Subcutaneous abdominal adipose tissue (tissue), 5 donors: ENCODE results near the gene SLC7A7.
A peak's percentile ranks its signal among the peaks of the same experiment; 100 is the strongest.
"Not testable (repeated sequence)": the region's sequence is repeated elsewhere in the genome, so short reads cannot be mapped to it uniquely, and the experiment has no call there.

Experiments used
- H3K27ac ChIP-seq: one replicate; pipeline ENCODE4 v1.7.0; 2013; ENCODE audit warnings: low read depth, mild to moderate bottlenecking, inconsistent platforms, low read length, moderate library complexity
- H3K27me3 ChIP-seq, 5 donors: one replicate each; pipeline ENCODE4 v1.7.0; 2013; ENCODE audit warnings: low read length in 5 of 5, inconsistent platforms in 1 of 5; ENCODE audit not compliant: control insufficient read depth in 5 of 5, insufficient read depth in 4 of 5
- H3K36me3 ChIP-seq, 5 donors: one replicate each; pipeline ENCODE4 v1.7.0; 2013; ENCODE audit warnings: low read length in 5 of 5; ENCODE audit not compliant: control insufficient read depth in 5 of 5, insufficient read depth in 5 of 5
- H3K4me1 ChIP-seq, 5 donors: one replicate each; pipeline ENCODE4 v1.7.0; 2013; ENCODE audit warnings: low read length in 5 of 5, mild to moderate bottlenecking in 3 of 5, moderate library complexity in 1 of 5; ENCODE audit not compliant: control insufficient read depth in 5 of 5, insufficient read depth in 5 of 5
- H3K4me3 ChIP-seq, 5 donors: one replicate each; pipeline ENCODE4 v1.7.0; 2013; ENCODE audit warnings: low read length in 5 of 5, low read depth in 1 of 5
- H3K9ac ChIP-seq, 5 donors: one replicate each; pipeline ENCODE4 v1.7.0; 2013; ENCODE audit warnings: low read length in 5 of 5, mild to moderate bottlenecking in 4 of 5, moderate library complexity in 3 of 5
- H3K9me3 ChIP-seq, 5 donors: one replicate each; pipeline ENCODE4 v1.7.0; 2013; ENCODE audit warnings: low read length in 5 of 5; ENCODE audit not compliant: control insufficient read depth in 5 of 5
- donor health status: healthy.
- donor health status: healthy.
- donor health status: healthy.
- donor health status: healthy.
- donor health status: healthy.

SLC7A7 gene

GRCh38 chr14:22807432-22808087 is 7.7 kb downstream of the SLC7A7 start:
- H3K27me3 ChIP-seq = no peaks in the 10 kb centered on the region
- no peak overlapping the region for H3K9ac ChIP-seq
- H3K4me3 ChIP-seq = no peak overlapping the region
- H3K36me3 ChIP-seq = no peaks in the 10 kb centered on the region
- peaks cover 0 to 7% (median 2%) of the 10 kb centered on the region in 5 donors for H3K4me1 ChIP-seq
- H3K9me3 ChIP-seq = no peaks in the 10 kb centered on the region
- no peak overlapping the region for H3K27ac ChIP-seq

DNA sequence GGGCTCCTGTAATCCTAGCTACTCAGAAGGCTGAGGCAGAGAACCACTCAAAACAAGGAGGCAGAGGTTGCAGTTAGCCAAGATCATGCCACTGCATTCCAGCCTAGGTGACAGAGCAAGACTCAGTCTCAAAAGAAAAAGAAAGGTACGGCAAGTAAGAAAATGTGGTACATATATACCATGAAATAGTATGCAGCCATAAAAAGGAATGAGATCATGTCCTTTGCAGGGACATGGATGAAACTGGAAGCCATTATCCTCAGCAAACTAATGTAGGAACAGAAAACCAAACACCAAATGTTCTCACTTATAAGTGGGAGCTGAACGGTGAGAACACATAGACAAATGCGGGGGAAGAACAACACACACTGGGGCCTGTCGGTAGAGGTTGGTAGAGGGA is 10.0 kb downstream of the SLC7A7 start:
- not testable (repeated sequence) for H3K36me3 ChIP-seq, H3K27me3 ChIP-seq, H3K9me3 ChIP-seq, H3K4me1 ChIP-seq, H3K9ac ChIP-seq, H3K27ac ChIP-seq, H3K4me3 ChIP-seq

DNA sequence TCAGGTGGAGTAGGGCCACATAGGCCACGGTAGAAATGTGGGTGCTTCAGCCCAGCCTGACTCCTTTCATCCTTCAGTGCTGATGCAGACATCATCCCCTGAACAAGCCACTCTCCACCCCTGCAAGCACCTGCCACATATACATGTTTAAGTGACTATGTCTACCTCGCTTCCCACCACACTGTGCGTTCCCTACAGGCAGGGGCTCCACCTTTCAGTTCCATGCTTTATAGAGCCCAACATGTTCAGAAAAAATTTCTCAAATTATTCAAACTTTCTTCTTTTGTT is 11.6 kb downstream of the SLC7A7 start:
- H3K4me1 ChIP-seq = peaks cover 0 to 9% (median 3%) of the 10 kb centered on the region in 5 donors
- H3K27me3 ChIP-seq = no peaks in the 10 kb centered on the region
- no peak overlapping the region for H3K9ac ChIP-seq
- H3K27ac ChIP-seq = no peak overlapping the region
- no peaks in the 10 kb centered on the region for H3K36me3 ChIP-seq
- no peaks in the 10 kb centered on the region for H3K9me3 ChIP-seq
- no peak overlapping the region for H3K4me3 ChIP-seq

- Histone ChIP-seq H3K27me3 (no peaks in the 10 kb centered on the region), H3K9me3 (no peaks in the 10 kb centered on the region), H3K4me3 (no peak overlapping the region), H3K27ac (no peak overlapping the region), H3K36me3 (no peaks in the 10 kb centered on the region), H3K9ac (no peak overlapping the region), H3K4me1 (peaks cover 0 to 9% (median 3%) of the 10 kb centered on the region in 5 donors)
These were observed 12.2 kb downstream of the SLC7A7 start for GRCh38 chr14:22802860-22803686.

DNA sequence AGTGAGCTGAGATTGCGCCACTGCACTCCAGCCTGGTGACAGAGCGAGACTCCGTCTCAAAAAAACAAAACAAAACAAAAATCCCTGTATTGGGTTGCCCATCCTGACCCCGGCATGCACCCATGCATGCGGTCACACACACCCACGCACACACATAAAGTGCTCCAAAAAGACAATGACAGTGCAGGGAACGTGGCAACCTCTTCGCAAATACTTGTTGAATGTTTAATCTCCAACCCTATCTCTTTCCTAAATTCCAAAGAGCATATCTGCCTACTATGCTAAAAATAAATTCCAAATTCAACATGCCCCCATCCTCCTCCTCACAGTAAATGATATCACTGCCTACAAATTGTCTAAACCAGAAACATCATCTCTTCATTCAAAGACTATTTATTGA is 13.5 kb downstream of the SLC7A7 start:
- H3K9ac ChIP-seq = no peak overlapping the region
- H3K9me3 ChIP-seq = no peaks in the 10 kb centered on the region
- peaks cover 0 to 9% (median 3%) of the 10 kb centered on the region in 5 donors for H3K4me1 ChIP-seq
- no peaks in the 10 kb centered on the region for H3K36me3 ChIP-seq
- H3K4me3 ChIP-seq = no peak overlapping the region
- no peak overlapping the region for H3K27ac ChIP-seq
- no peaks in the 10 kb centered on the region for H3K27me3 ChIP-seq

GRCh38 chr14:22800346-22800745 is 14.9 kb downstream of the SLC7A7 start:
- Histone ChIP-seq H3K4me1 (peaks cover 0 to 9% (median 3%) of the 10 kb centered on the region in 5 donors), H3K4me3 (no peak overlapping the region), H3K27me3 (no peaks in the 10 kb centered on the region), H3K36me3 (no peaks in the 10 kb centered on the region), H3K9me3 (no peaks in the 10 kb centered on the region), H3K9ac (no peak overlapping the region), H3K27ac (no peak overlapping the region)

GRCh38 chr14:22798528-22798927 is 16.7 kb downstream of the SLC7A7 start:
- Histone ChIP-seq H3K36me3 (no peaks in the 10 kb centered on the region), H3K4me3 (no peak overlapping the region), H3K9ac (no peak overlapping the region), H3K4me1 (peaks cover 0 to 7% (median 4%) of the 10 kb centered on the region in 5 donors), H3K27me3 (no peaks in the 10 kb centered on the region), H3K27ac (no peak overlapping the region), H3K9me3 (no peaks in the 10 kb centered on the region)

DNA sequence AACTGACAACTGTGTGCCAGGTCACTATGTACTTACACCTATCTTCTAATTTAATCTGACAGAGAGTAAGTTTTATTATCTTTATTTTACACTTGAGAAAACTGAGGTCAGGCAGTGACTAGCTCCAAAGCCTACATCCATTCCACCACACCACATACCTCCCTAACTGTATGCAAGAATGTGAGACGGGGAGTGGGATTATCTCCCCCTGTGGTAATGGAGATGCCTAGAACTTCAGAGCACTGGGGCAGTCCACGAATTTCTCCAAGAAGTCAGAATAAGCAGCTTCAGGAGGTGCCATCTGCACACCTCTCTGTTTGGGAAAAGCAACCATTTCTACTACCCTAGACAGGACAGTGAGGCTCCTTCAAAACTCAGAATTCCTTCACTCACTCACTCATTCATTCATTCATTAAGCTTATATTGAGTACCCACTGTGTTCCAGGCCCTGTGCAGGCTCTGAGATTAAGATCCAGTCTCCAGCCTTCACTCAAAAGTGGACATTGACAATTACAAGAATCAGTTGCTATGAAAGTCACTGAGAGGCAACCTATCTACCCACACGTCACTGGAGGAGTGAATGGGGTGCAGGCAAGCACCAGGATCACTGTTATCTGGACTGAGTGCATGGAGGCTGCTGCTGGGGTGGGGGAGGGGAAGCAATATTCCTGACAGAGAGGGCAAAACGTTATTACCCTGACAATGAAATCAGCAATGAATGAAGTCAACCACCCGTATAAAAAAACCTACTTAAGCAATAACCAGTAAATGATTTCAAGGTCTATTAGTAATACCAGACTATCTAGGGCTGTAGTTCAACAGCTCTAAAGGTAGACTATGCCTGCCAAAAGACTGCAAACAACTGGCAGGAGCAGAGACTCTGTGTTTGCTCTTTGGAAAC is 18.0 kb downstream of the SLC7A7 start:
- Histone ChIP-seq H3K36me3 (no peaks in the 10 kb centered on the region), H3K9me3 (no peaks in the 10 kb centered on the region), H3K27me3 (no peaks in the 10 kb centered on the region), H3K4me1 (peaks cover 0 to 5% (median 4%) of the 10 kb centered on the region in 5 donors), H3K9ac (peak overlapping the region in 1 of 5 donors; percentile 21), H3K4me3 (no peak overlapping the region), H3K27ac (no peak overlapping the region)

DNA sequence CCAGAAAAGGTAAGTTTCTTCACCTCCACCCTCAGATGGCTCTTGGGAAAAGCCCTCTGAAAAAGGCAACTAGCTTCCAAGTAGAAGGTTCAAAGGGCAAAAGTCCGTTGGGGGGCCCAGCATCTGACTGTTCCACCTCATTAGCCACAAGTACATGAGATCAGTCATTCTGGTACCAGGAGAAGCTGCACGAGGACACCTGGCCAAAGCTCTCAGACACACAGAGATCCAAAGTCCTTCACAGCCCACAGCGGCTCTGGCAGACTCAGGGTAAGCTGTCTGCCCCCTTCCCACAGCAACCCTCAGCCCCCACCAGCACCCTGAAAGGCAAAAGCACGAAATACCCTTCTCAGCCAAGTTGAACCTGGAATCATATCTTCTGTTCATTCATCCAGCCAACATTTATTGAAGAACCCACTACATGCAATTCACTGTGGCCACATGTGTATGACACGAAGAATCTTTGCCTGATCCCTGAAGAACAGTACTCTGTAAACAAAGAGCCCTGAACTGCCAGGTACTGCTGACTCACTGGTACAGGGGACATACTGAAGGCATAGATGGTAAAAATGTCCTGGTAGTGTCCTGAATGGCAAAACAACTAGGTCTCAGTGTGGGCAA is 19.0 kb downstream of the SLC7A7 start:
- Histone ChIP-seq H3K4me1 (peaks cover 0 to 6% (median 4%) of the 10 kb centered on the region in 5 donors), H3K36me3 (no peaks in the 10 kb centered on the region), H3K9ac (no peak overlapping the region), H3K4me3 (no peak overlapping the region), H3K27ac (no peak overlapping the region), H3K27me3 (no peaks in the 10 kb centered on the region), H3K9me3 (no peaks in the 10 kb centered on the region)
